GM12878 (cell line): ENCODE results near the gene UNC13B. TPM values are rescaled to one million over a fixed set of nuclear protein-coding genes. Genes with fewer than 3 reads are reported as not detected.

Experiments
- ATAC-seq: fragments of 200-7000 bp; cut with Tn5 transposase; 3 replicates; pipeline ENCODE4 v1.9.1; 2020; ENCODE audit warnings: mild to moderate bottlenecking, moderate library complexity
- BruUV-seq: library from RNA; stranded (reverse); fragments of 400-500 nt; replicated peaks from 2 replicates; lab custom pipeline; 2021; lab: Mats Ljungman, UMichigan
- CTCF ChIA-PET: fragments of 300-600 bp; sonication (Branson Sonifier 250); formaldehyde crosslinking; extraction: SDS; loops from one replicate; lab custom pipeline; 2021; ENCODE audit warnings: inconsistent platforms; lab: Yijun Ruan, JAX
- POLR2A ChIA-PET: fragments of 350-600 bp; formaldehyde crosslinking; extraction: SDS; loops from one replicate; lab custom pipeline; 2021; ENCODE audit warnings: inconsistent platforms; lab: Charles Lee
- RAD21 ChIA-PET: fragments of 300-600 bp; sonication (Branson Sonifier 250); formaldehyde crosslinking; loops from one replicate; lab custom pipeline; 2023; ENCODE audit warnings: antibody characterized with exemption; ENCODE audit not compliant: unreplicated experiment; lab: Charles Lee
- SMC1A ChIA-PET: fragments of 300-600 bp; sonication (Branson Sonifier 250); formaldehyde crosslinking; loops from one replicate; lab custom pipeline; 2023; ENCODE audit not compliant: unreplicated experiment, uncharacterized antibody; lab: Charles Lee
- DNase-seq: peaks from one replicate; pipeline ENCODE4 v3.0.0-alpha.2; 2011; ENCODE audit warnings: low read depth, low spot score
- FAIRE-seq: peaks from 3 replicates; lab custom pipeline; 2011; peaks lifted over from hg19 to GRCh38; lab: Jason Lieb, UNC
- H2AFZ ChIP-seq: 2 replicates; pipeline ENCODE4 v1.6.0; 2011; ENCODE audit warnings: low read depth, low read length, control low read depth; ENCODE audit not compliant: control insufficient read depth
- H3K27ac ChIP-seq: 2 replicates; pipeline ENCODE4 v1.5.1; 2011; ENCODE audit warnings: control low read depth; ENCODE audit not compliant: control insufficient read depth, insufficient read depth
- H3K27me3 ChIP-seq, 2 experiments: replicated peaks in 1 of 2; 2 replicates each; pipeline versions ENCODE4 v1.6.0 to v1.6.1; 2011; ENCODE audit warnings: low read length in 1 of 2; ENCODE audit not compliant: control insufficient read depth in 2 of 2, insufficient read depth in 2 of 2
- H3K36me3 ChIP-seq, 2 experiments: 2 replicates each; pipeline ENCODE4 v1.5.1; 2011; ENCODE audit warnings: low read length in 1 of 2; ENCODE audit not compliant: control insufficient read depth in 2 of 2, insufficient read depth in 2 of 2
- H3K4me1 ChIP-seq: 2 replicates; pipeline ENCODE4 v1.6.1; 2011; ENCODE audit warnings: mild to moderate bottlenecking, low read length, moderate library complexity, mixed read lengths; ENCODE audit not compliant: control insufficient read depth, insufficient read depth
- H3K4me2 ChIP-seq: 2 replicates; pipeline ENCODE4 v1.6.0; 2011; ENCODE audit warnings: control low read depth; ENCODE audit not compliant: control insufficient read depth, insufficient read depth
- H3K4me3 ChIP-seq: fragments of 200-600 bp; sonication (generic); 2 replicates; pipeline ENCODE4 v1.5.1; 2016
- H3K79me2 ChIP-seq: 2 replicates; pipeline ENCODE4 v1.6.0; 2011; ENCODE audit warnings: low read length; ENCODE audit not compliant: control insufficient read depth, insufficient read depth
- H3K9ac ChIP-seq: 2 replicates; pipeline ENCODE4 v1.8.0; 2011; ENCODE audit warnings: low read length, control low read depth, mixed read lengths; ENCODE audit not compliant: control insufficient read depth, insufficient read depth
- H3K9me3 ChIP-seq: replicated peaks from 3 replicates; pipeline ENCODE4 v1.5.1; 2011; ENCODE audit warnings: mild to moderate bottlenecking, low read length; ENCODE audit not compliant: control insufficient read depth, insufficient read depth
- H4K20me1 ChIP-seq: 2 replicates; pipeline ENCODE4 v1.6.0; 2011; ENCODE audit not compliant: control insufficient read depth, insufficient read depth
- ATF3 ChIP-seq: IDR thresholded peaks from 2 replicates; pipeline ENCODE4 v1.6.1; 2011; ENCODE audit warnings: low read depth, mild to moderate bottlenecking, low read length, moderate library complexity, borderline replicate concordance; ENCODE audit errors: extremely low read depth
- BCLAF1 ChIP-seq: fragments of 450-650 bp; IDR thresholded peaks from 2 replicates; pipeline ENCODE4 v1.6.1; 2017; ENCODE audit warnings: antibody characterized with exemption, mild to moderate bottlenecking, moderate library complexity
- CEBPB ChIP-seq, 2 experiments: fragments of 150-350 bp in 1 of 2; IDR thresholded peaks; 2 replicates each; pipeline ENCODE4 v1.6.1; 2012 to 2014; ENCODE audit warnings: low read depth in 2 of 2, low read length in 2 of 2, borderline replicate concordance in 1 of 2, inconsistent platforms in 1 of 2
- CHD1 ChIP-seq: IDR thresholded peaks from 2 replicates; pipeline ENCODE4 v1.6.1; 2012; ENCODE audit warnings: low read depth, low read length, improper control_type of control experiment
- FOS ChIP-seq: IDR thresholded peaks from 3 replicates; pipeline ENCODE4 v1.6.1; 2011; ENCODE audit warnings: borderline replicate concordance; ENCODE audit not compliant: insufficient read length; ENCODE audit errors: extremely low read depth
- IRF3 ChIP-seq: fragments of 450-650 bp; IDR thresholded peaks from 2 replicates; pipeline ENCODE4 v1.6.1; 2014; ENCODE audit warnings: mild to moderate bottlenecking
- JUNB ChIP-seq: IDR thresholded peaks from 2 replicates; pipeline ENCODE4 v1.6.1; 2016; ENCODE audit warnings: antibody characterized with exemption, mild to moderate bottlenecking
- PML ChIP-seq: IDR thresholded peaks from 2 replicates; pipeline ENCODE4 v1.6.1; 2012; ENCODE audit warnings: low read length, inconsistent platforms
- RAD51 ChIP-seq: fragments of 450-650 bp; IDR thresholded peaks from 2 replicates; pipeline ENCODE4 v1.6.1; 2016; ENCODE audit warnings: moderate library complexity, mild to moderate bottlenecking, inconsistent platforms
- SIX5 ChIP-seq: IDR thresholded peaks from 2 replicates; pipeline ENCODE4 v1.6.1; 2011; ENCODE audit warnings: mild to moderate bottlenecking, low read depth, low read length, moderate library complexity; ENCODE audit not compliant: severe bottlenecking
- SMC3 ChIP-seq: IDR thresholded peaks from 2 replicates; pipeline ENCODE4 v1.6.1; 2011; ENCODE audit warnings: low read length, improper control_type of control experiment, borderline replicate concordance
- STAT1 ChIP-seq: fragments of 450-650 bp; conservative IDR thresholded peaks from 2 replicates; pipeline ENCODE4 v1.6.1; 2014; ENCODE audit warnings: antibody characterized with exemption, mild to moderate bottlenecking
- USF1 ChIP-seq: IDR thresholded peaks from 2 replicates; pipeline ENCODE4 v1.6.1; 2011; ENCODE audit warnings: borderline replicate concordance, low read depth, mild to moderate bottlenecking, moderate library complexity, mixed read lengths, low read length; ENCODE audit not compliant: insufficient read depth; ENCODE audit errors: extremely low read length
- YY1 ChIP-seq: IDR thresholded peaks from 2 replicates; pipeline ENCODE4 v1.6.1; 2011; ENCODE audit warnings: low read depth, mild to moderate bottlenecking, low read length
- ZNF592 ChIP-seq: fragments of 450-650 bp; IDR thresholded peaks from 2 replicates; pipeline ENCODE4 v1.6.1; 2017; ENCODE audit warnings: mild to moderate bottlenecking, moderate library complexity
- WGBS: methylation state at CpG from one replicate; pipeline ENCODE4 v1.1.6; 2016; ENCODE audit warnings: low lambda C conversion rate; ENCODE audit not compliant: insufficient replicate concordance, insufficient coverage; ENCODE audit errors: missing lambda C conversion rate; 5-methylcytosine and 5-hydroxymethylcytosine counted together
- in situ Hi-C: fragments of 300-500 bp; cut with MboI; formaldehyde crosslinking; loops from 9 replicates; pipeline ENCODE4 v1.14.3; 2018; ENCODE audit warnings: mixed read lengths
- intact Hi-C: fragments of 100-400 bp; cut with micrococcal nuclease; formaldehyde crosslinking; loops from one replicate; pipeline ENCODE4 v1.14.2; 2022; ENCODE audit not compliant: unreplicated experiment
- polyA plus RNA-seq, 11 experiments: library from polyadenylated mRNA; depleted of rRNA in 4 of 11; unstranded in 6 of 11; stranded (reverse) in 5 of 11; fragments of >200 nt; fragmentation: Nextera tagmentation in 4 of 11; fragmentation: Illumina TruSeq in 1 of 11; extraction: Ambion mirVana in 4 of 11; extraction: Trizol in 1 of 11; gene quantifications; 1 replicate in 1 of 11; 2 replicates in 10 of 11; pipeline versions ENCODE4 v1.2.1 to v1.2.3, GENCODE V29; 2011 to 2016; ENCODE audit warnings: inconsistent platforms in 2 of 11, missing spikeins in 2 of 11, low read depth in 1 of 11
- total RNA-seq, 4 experiments: library from RNA; depleted of rRNA in 3 of 4; stranded (reverse); fragments of >200 nt in 3 of 4; fragmentation: Illumina TruSeq in 1 of 4; extraction: Trizol in 1 of 4; gene quantifications; 2 replicates each; pipeline versions ENCODE4 v1.2.1 to v1.2.3, GENCODE V29; 2013 to 2021

UNC13B gene
- total and polyA plus RNA-seq, 10 of the 15 experiments (the other 5 are each of a cell fraction or from before 2014, with no cell fraction given): under 0.01 to 0.42 (median 0.06) TPM; not detected in 4

- 0% methylated on average over 1 of the region's 1 CpG for WGBS
- ATAC-seq: no peak
- POLR2A ChIA-PET: no interaction called here
- RAD21 ChIA-PET: no interaction called here
- Histone ChIP-seq H3K9me3 (no peaks in the 10 kb centered on the region; the same call in 2 of the 3 replicates), H4K20me1 (no peaks in the 10 kb centered on the region), H3K36me3 (no peaks in the 10 kb centered on the region), H3K9ac (no peak overlapping the region), H3K27ac (no peak overlapping the region), H3K27me3 (no peaks in the 10 kb centered on the region), H2AFZ (no peak overlapping the region), H3K4me3 (no peak overlapping the region), H3K79me2 (no peaks in the 10 kb centered on the region), H3K4me1 (no peaks in the 10 kb centered on the region), H3K4me2 (no peak overlapping the region)
- BruUV-seq: no TSS peak
- SMC1A ChIA-PET: interaction anchor here (0.6 kb wide), 1 partner anchor 475 kb away, joined by 3 read pairs; no protein-coding TSS in a partner anchor
- intact Hi-C loops (no loop called here), in situ Hi-C loops (no loop called here)
- FAIRE-seq: no peak
- DNase-seq: no peak
- CTCF ChIA-PET: interaction anchor here (1.4 kb wide), 1 partner anchor 23 kb away, joined by 3 read pairs; no protein-coding TSS in a partner anchor
- no peak for TF ChIP-seq RAD51
- TF ChIP-seq STAT1: no peak
- no peak for TF ChIP-seq SIX5
- no peak for TF ChIP-seq USF1
- no peak for TF ChIP-seq IRF3
- no peak for TF ChIP-seq CEBPB (IDR thresholded peaks at IDR 0.05; ENCODE audit: borderline replicate concordance in 1 of 2, low read depth in 2 of 2, low read length in 2 of 2)
- no peak for TF ChIP-seq YY1
- TF ChIP-seq CHD1: no peak
- TF ChIP-seq FOS: no peak
- TF ChIP-seq JUNB: no peak
- no peak for TF ChIP-seq BCLAF1
- no peak for TF ChIP-seq ZNF592
- no peak for TF ChIP-seq ATF3
- TF ChIP-seq SMC3: no peak
- no peak for TF ChIP-seq PML
These were observed 286.7 kb downstream of the UNC13B start for GRCh38 chr9:35448496-35448895.
